ENCODE data around the gene COPS3. TPM values are rescaled to one million over a fixed set of nuclear protein-coding genes. Genes with fewer than 3 reads are reported as not detected.

Gene COPS3
- total and polyA plus RNA-seq, 4 donors, result 24.6 to 77.3 (median 30.2) TPM

DNA sequence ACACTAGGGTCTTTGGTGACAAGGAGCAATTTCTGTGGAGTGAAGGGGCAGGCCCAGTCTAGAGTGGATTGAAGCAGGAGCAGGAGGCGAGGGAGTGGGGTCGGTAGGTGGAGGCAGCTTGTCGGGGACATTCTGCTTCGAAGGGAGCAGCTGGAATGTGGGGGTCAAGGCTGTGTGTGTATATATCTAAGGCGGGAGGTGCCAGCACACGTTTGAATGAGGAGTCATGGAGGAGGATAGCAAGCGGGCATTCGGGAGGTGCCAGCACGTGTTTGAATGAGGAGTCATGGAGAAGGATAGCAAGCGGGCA lies 39.8 kb upstream of the COPS3 start:
- WGBS, result 92% methylated on average over 10 of the region's 10 CpGs
- H3K4me3 ChIP-seq (ENCODE audit: low read depth in 1 of 3, low read length in 3 of 3), result no peak overlapping the region
- no peaks in the 10 kb centered on the region for H3K27me3 ChIP-seq (ENCODE audit: control insufficient read depth in 4 of 4, insufficient read depth in 4 of 4, low read length in 3 of 4)
- no peaks in the 10 kb centered on the region for H3K4me1 ChIP-seq (ENCODE audit: control insufficient read depth in 4 of 4, insufficient read depth in 4 of 4, low read length in 3 of 4)
- H3K27ac ChIP-seq (ENCODE audit: low read depth in 1 of 2, low read length in 2 of 2), result no peak overlapping the region
- no peak overlapping the region for H3K9ac ChIP-seq (ENCODE audit: low read depth in 1 of 2, low read length in 2 of 2)
- no peak for DNase-seq (ENCODE audit: low spot score)
- TF ChIP-seq RAD21 (IDR thresholded peaks at IDR 0.05) (no peak), ATF3 (IDR thresholded peaks at IDR 0.05) (no peak), JUND (IDR thresholded peaks at IDR 0.05) (no peak), RXRA (IDR thresholded peaks at IDR 0.05) (no peak), ZBTB33 (IDR thresholded peaks at IDR 0.05) (no peak), HNF4G (IDR thresholded peaks at IDR 0.05) (no peak), FOXA2 (IDR thresholded peaks at IDR 0.05) (no peak), SP1 (IDR thresholded peaks at IDR 0.05) (no peak), HNF4A (conservative IDR thresholded peaks at IDR 0.05) (no peak), REST (IDR thresholded peaks at IDR 0.05) (no peak), EGR1 (IDR thresholded peaks at IDR 0.05; ENCODE audit: low read depth in 2 of 2) (no peak), GABPA (IDR thresholded peaks at IDR 0.05 in 1 of 2, conservative IDR thresholded peaks at IDR 0.05 in 1 of 2) (no peak), TAF1 (conservative IDR thresholded peaks at IDR 0.05) (no peak)
- TF ChIP-seq, protein P1, sequence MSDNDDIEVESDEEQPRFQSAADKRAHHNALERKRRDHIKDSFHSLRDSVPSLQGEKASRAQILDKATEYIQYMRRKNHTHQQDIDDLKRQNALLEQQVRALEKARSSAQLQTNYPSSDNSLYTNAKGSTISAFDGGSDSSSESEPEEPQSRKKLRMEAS (IDR thresholded peaks at IDR 0.05), result no peak
- TF ChIP-seq, protein P2, sequence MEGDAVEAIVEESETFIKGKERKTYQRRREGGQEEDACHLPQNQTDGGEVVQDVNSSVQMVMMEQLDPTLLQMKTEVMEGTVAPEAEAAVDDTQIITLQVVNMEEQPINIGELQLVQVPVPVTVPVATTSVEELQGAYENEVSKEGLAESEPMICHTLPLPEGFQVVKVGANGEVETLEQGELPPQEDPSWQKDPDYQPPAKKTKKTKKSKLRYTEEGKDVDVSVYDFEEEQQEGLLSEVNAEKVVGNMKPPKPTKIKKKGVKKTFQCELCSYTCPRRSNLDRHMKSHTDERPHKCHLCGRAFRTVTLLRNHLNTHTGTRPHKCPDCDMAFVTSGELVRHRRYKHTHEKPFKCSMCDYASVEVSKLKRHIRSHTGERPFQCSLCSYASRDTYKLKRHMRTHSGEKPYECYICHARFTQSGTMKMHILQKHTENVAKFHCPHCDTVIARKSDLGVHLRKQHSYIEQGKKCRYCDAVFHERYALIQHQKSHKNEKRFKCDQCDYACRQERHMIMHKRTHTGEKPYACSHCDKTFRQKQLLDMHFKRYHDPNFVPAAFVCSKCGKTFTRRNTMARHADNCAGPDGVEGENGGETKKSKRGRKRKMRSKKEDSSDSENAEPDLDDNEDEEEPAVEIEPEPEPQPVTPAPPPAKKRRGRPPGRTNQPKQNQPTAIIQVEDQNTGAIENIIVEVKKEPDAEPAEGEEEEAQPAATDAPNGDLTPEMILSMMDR (IDR thresholded peaks at IDR 0.05; ENCODE audit: low read depth, low read length, missing input control), result no peak
- no peaks in the 10 kb centered on the region for H3K36me3 ChIP-seq (ENCODE audit: control insufficient read depth in 4 of 4, insufficient read depth in 3 of 4, low read depth in 1 of 4, low read length in 3 of 4)
- no peaks in the 10 kb centered on the region for H3K9me3 ChIP-seq (ENCODE audit: control insufficient read depth in 4 of 4, low read length in 3 of 4)

GRCh38 chr17:17320188-17320910 lies 39.3 kb upstream of the COPS3 start:
- Histone ChIP-seq H3K4me1 (ENCODE audit: control insufficient read depth in 4 of 4, insufficient read depth in 4 of 4, low read length in 3 of 4) (no peaks in the 10 kb centered on the region), H3K36me3 (ENCODE audit: control insufficient read depth in 4 of 4, insufficient read depth in 3 of 4, low read depth in 1 of 4, low read length in 3 of 4) (no peaks in the 10 kb centered on the region), H3K27ac (ENCODE audit: low read depth in 1 of 2, low read length in 2 of 2) (no peak overlapping the region), H3K27me3 (ENCODE audit: control insufficient read depth in 4 of 4, insufficient read depth in 4 of 4, low read length in 3 of 4) (no peaks in the 10 kb centered on the region), H3K9me3 (ENCODE audit: control insufficient read depth in 4 of 4, low read length in 3 of 4) (no peaks in the 10 kb centered on the region), H3K9ac (ENCODE audit: low read depth in 1 of 2, low read length in 2 of 2) (no peak overlapping the region), H3K4me3 (ENCODE audit: low read depth in 1 of 3, low read length in 3 of 3) (no peak overlapping the region)
- 93% methylated on average over 16 of the region's 16 CpGs for WGBS
- DNase-seq (ENCODE audit: low spot score), result no peak
- TF ChIP-seq, protein P1 (IDR thresholded peaks at IDR 0.05), result no peak
- TF ChIP-seq HNF4A (conservative IDR thresholded peaks at IDR 0.05) (no peak), ATF3 (IDR thresholded peaks at IDR 0.05) (no peak), FOXA2 (IDR thresholded peaks at IDR 0.05) (no peak), EGR1 (IDR thresholded peaks at IDR 0.05; ENCODE audit: low read depth in 2 of 2) (no peak)

Measured in liver (tissue), 9 donors.